Measurements from ENCODE around the gene OR1F1. TPM values are rescaled to one million over a fixed set of nuclear protein-coding genes. Genes with fewer than 3 reads are reported as not detected.
"Not testable (repeated sequence)": the region's sequence is repeated elsewhere in the genome, so short reads cannot be mapped to it uniquely, and the experiment has no call there.

Gene OR1F1
- total RNA-seq, 1 donor from 2014 or later: not detected

- Mint-ChIP-seq H3K4me1 (ENCODE audit: low read depth) (peaks cover 51% of the 10 kb centered on the region), H3K27ac (no peak overlapping the region), H3K36me3 (ENCODE audit: low read depth) (no peaks in the 10 kb centered on the region), H3K9me3 (peaks cover 3% of the 10 kb centered on the region), H3K27me3 (ENCODE audit: insufficient read depth) (peaks cover 18% of the 10 kb centered on the region), H3K4me3 (no peak overlapping the region)
- no peak for DNase-seq (ENCODE audit: low spot score)
- intact Hi-C loops (cut with micrococcal nuclease): no loop called here
These were observed 32.0 kb upstream of the OR1F1 start for GRCh38 chr16:3155972-3156371.

DNA sequence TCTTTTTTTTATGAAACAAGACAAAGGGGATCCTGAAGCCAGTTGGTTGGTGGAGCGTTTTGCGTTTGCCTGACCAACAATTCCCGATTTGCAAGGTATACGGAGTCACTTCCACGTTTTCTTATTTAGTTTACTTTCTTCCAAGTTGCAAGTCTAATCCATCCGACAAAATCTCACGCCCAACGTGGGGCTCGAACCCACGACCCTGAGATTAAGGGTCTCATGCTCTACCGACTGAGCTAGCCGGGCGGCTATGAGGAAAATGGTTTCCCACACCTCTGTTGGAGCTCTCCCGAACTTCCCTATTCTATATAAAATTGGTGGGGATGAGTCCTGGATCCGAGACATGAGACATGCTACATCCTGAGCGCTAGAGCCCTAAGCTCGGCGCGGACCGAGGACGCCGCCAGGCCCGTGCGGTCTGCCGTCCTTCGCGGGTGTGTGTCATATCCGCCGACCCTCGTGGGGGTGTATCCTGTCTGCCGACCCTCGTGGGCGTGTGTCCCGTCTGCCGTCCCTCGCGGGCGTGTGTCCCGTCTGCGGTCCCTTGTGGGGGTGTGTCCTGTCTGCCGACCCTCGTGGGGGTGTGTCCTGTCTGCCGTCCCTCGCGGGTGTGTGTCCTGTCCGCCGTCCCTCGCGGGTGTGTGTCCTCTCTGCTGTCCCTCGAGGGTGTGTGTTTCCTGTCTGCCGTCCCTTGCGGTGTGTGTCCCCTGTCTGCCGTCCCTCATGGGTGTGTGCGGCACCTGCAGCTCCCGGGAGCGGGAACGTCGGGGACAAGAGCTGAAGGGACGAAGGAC lies 30.6 kb upstream of the OR1F1 start:
- DNase-seq (ENCODE audit: low spot score): peak; percentile 36
- Mint-ChIP-seq H3K36me3 (ENCODE audit: low read depth) (no peaks in the 10 kb centered on the region), H3K27me3 (ENCODE audit: insufficient read depth) (peaks cover 19% of the 10 kb centered on the region), H3K4me1 (ENCODE audit: low read depth) (peaks cover 43% of the 10 kb centered on the region), H3K9me3 (peaks cover 3% of the 10 kb centered on the region), H3K27ac (peak overlapping the region; percentile 82), H3K4me3 (peak overlapping the region; percentile 81)
- intact Hi-C loops (cut with micrococcal nuclease): loop anchor here (1.0 to 2.0 kb wide), 3 partner anchors 7 to 57 kb away; no protein-coding TSS in a partner anchor

GRCh38 chr16:3158026-3158509 lies 29.9 kb upstream of the OR1F1 start:
- Mint-ChIP-seq H3K27me3 (ENCODE audit: insufficient read depth) (peaks cover 15% of the 10 kb centered on the region), H3K4me3 (peak overlapping the region; percentile 81), H3K9me3 (peaks cover 3% of the 10 kb centered on the region), H3K36me3 (ENCODE audit: low read depth) (no peaks in the 10 kb centered on the region), H3K4me1 (ENCODE audit: low read depth) (peaks cover 37% of the 10 kb centered on the region), H3K27ac (peak overlapping the region; percentile 82)
- intact Hi-C loops (cut with micrococcal nuclease): loop anchor here (1.0 to 2.0 kb wide), 3 partner anchors 8 to 57 kb away; no protein-coding TSS in a partner anchor
- no peak for DNase-seq (ENCODE audit: low spot score)

DNA sequence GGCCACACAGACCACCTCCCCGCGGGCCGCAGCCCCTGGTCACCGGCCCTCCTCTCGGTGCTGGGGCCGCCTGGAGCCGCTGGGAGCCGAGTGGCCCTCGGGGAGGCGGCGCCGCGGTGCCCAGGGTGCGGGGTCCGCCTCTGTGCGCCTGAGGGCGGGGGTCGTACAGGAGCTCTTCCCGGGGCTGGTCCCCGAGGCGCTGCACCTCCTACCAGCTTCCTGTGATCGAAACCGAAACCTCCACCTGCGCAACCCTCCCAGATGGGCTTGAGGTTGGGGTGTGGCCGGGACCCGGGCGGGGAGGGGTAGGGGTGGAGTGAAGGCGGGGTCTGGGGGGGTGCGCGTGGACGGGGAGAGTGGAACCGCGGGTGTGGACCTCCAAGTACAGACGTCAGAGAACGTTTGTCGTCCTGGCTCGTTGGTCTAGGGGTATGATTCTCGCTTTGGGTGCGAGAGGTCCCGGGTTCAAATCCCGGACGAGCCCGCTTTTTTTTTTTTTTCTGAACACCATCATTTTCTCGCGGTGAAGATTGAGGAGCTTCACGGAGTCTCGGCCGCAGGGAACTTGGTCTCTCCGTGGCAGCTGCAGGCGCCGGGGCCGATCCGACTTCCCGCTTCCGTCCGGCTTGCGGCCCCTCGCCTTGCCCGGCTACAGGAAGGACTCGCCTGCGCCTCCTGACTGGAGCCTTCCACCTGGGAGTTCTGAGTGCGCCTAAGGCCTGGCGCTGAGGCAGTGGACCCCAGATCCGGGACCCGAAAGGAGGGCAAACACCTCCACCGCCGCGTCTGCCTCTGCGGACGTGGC lies 29.3 kb upstream of the OR1F1 start:
- peaks cover 15% of the 10 kb centered on the region for H3K27me3 Mint-ChIP-seq (ENCODE audit: insufficient read depth)
- H3K4me3 Mint-ChIP-seq: peak overlapping the region; percentile 89
- DNase-seq (ENCODE audit: low spot score): peak; percentile 85
- peaks cover 3% of the 10 kb centered on the region for H3K9me3 Mint-ChIP-seq
- H3K36me3 Mint-ChIP-seq (ENCODE audit: low read depth): no peaks in the 10 kb centered on the region
- peaks cover 41% of the 10 kb centered on the region for H3K4me1 Mint-ChIP-seq (ENCODE audit: low read depth)
- intact Hi-C loops (cut with micrococcal nuclease): loop anchor here (1.0 to 2.0 kb wide), 3 partner anchors 8 to 58 kb away; no protein-coding TSS in a partner anchor
- H3K27ac Mint-ChIP-seq: peak overlapping the region; percentile 94

- peak overlapping the region; percentile 51 for H3K4me3 Mint-ChIP-seq
- intact Hi-C loops (cut with micrococcal nuclease): no loop called here
- peaks cover 15% of the 10 kb centered on the region for H3K27me3 Mint-ChIP-seq (ENCODE audit: insufficient read depth)
- no peak overlapping the region for H3K27ac Mint-ChIP-seq
- no peak for DNase-seq (ENCODE audit: low spot score)
- H3K4me1 Mint-ChIP-seq (ENCODE audit: low read depth): peaks cover 47% of the 10 kb centered on the region
- H3K9me3 Mint-ChIP-seq: no peaks in the 10 kb centered on the region
- no peaks in the 10 kb centered on the region for H3K36me3 Mint-ChIP-seq (ENCODE audit: low read depth)
These were observed 26.6 kb upstream of the OR1F1 start for GRCh38 chr16:3161235-3162018.

DNA sequence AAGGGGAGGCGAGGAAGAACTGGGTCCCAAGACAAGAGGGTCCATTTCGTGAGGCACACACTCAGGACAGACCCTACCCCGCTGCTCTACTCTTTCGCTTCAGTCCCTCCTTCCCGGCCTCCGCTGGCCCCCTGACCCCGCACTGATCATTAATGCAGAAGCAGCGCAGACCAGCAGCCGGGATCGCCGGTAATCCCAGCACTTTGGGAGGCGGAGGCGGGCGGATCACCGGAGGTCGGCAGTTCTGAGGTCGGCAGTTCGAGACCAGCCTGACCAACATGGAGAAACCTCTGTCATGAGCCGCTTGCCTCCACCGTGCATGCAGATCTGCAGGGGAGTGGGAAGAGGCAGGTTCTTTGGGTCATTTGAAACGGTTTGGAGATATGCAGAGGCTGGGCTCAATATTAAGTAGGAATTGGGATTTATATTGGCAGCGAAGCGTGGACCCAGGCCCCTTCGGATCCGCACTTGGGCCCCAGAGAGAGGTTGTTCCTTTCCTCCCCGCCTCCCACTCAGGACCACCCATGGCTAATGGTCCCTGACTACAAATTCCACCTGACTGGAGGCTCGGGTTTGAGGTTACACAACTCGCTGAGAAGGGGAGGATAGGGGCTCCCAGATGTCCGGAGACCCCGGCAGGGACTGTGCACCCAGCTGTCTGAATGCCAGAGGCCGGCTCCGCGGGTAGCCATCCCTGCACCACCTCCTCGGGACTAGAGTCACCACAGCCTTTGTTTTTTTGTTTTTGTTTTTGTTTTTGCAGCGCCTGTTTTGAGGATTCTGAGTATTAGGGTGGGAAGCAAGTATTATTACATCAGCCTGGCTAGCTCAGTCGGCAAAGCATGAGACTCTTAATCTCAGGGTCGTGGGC lies 23.6 kb upstream of the OR1F1 start:
- Mint-ChIP-seq H3K4me1 (ENCODE audit: low read depth) (peaks cover 28% of the 10 kb centered on the region), H3K27ac (no peak overlapping the region), H3K36me3 (ENCODE audit: low read depth) (no peaks in the 10 kb centered on the region), H3K4me3 (no peak overlapping the region), H3K9me3 (no peaks in the 10 kb centered on the region), H3K27me3 (ENCODE audit: insufficient read depth) (peaks cover 18% of the 10 kb centered on the region)
- intact Hi-C loops (cut with micrococcal nuclease): no loop called here
- no peak for DNase-seq (ENCODE audit: low spot score)

- Mint-ChIP-seq H3K27me3 (ENCODE audit: insufficient read depth) (peaks cover 26% of the 10 kb centered on the region), H3K4me3 (no peak overlapping the region), H3K4me1 (ENCODE audit: low read depth) (peaks cover 19% of the 10 kb centered on the region), H3K27ac (peak overlapping the region; percentile 31), H3K9me3 (no peaks in the 10 kb centered on the region), H3K36me3 (ENCODE audit: low read depth) (no peaks in the 10 kb centered on the region)
- intact Hi-C loops (cut with micrococcal nuclease): no loop called here
- no peak for DNase-seq (ENCODE audit: low spot score)
These were observed 22.7 kb upstream of the OR1F1 start for GRCh38 chr16:3165111-3165822.

- Mint-ChIP-seq H3K4me3 (no peak overlapping the region), H3K36me3 (ENCODE audit: low read depth) (peaks cover 5% of the 10 kb centered on the region), H3K27me3 (ENCODE audit: insufficient read depth) (peaks cover 33% of the 10 kb centered on the region), H3K4me1 (ENCODE audit: low read depth) (peaks cover 28% of the 10 kb centered on the region), H3K9me3 (no peaks in the 10 kb centered on the region), H3K27ac (no peak overlapping the region)
- DNase-seq (ENCODE audit: low spot score): no peak
- intact Hi-C loops (cut with micrococcal nuclease): loop anchor here (1.0 kb wide), 6 partner anchors 8 to 135 kb away; no protein-coding TSS in a partner anchor
These were observed 21.5 kb upstream of the OR1F1 start for GRCh38 chr16:3166505-3166886.

GRCh38 chr16:3168729-3169128 lies 19.3 kb upstream of the OR1F1 start:
- intact Hi-C loops (cut with micrococcal nuclease); H3K4me3 Mint-ChIP-seq; H3K36me3 Mint-ChIP-seq (ENCODE audit: low read depth); H3K9me3 Mint-ChIP-seq; DNase-seq (ENCODE audit: low spot score); H3K27ac Mint-ChIP-seq: not testable (repeated sequence)
- H3K27me3 Mint-ChIP-seq (ENCODE audit: insufficient read depth): peaks cover 42% of the 10 kb centered on the region
- peaks cover 37% of the 10 kb centered on the region for H3K4me1 Mint-ChIP-seq (ENCODE audit: low read depth)

GRCh38 chr16:3170440-3171180 lies 17.4 kb upstream of the OR1F1 start:
- Mint-ChIP-seq H3K4me3 (peak overlapping the region; percentile 73), H3K4me1 (ENCODE audit: low read depth) (peaks cover 32% of the 10 kb centered on the region), H3K27me3 (ENCODE audit: insufficient read depth) (peaks cover 55% of the 10 kb centered on the region), H3K36me3 (ENCODE audit: low read depth) (peaks cover 5% of the 10 kb centered on the region), H3K27ac (peak overlapping the region; percentile 82), H3K9me3 (no peaks in the 10 kb centered on the region)
- DNase-seq (ENCODE audit: low spot score): no peak
- intact Hi-C loops (cut with micrococcal nuclease): loop anchor here (1.0 to 5.0 kb wide), 3 partner anchors 20 to 62 kb away; no protein-coding TSS in a partner anchor

Measured in activated T-helper 1 cell treated with anti-CD3 and anti-CD28 coated beads, Interleukin-12 subunit alpha, Interleukin-12 subunit beta, Interleukin-2, Interleukin-4 antibody, amounts not matched to agents 30 ng/mL and 10 ng/mL and 1 ng/mL, durations not matched to agents 14 hours and 24 hours and 36 hours (primary cell).